Measurements from ENCODE around the gene FRMD4B. TPM values are rescaled to one million over a fixed set of nuclear protein-coding genes. Genes with fewer than 3 reads are reported as not detected.

The FRMD4B gene
- total RNA-seq, 1 experiment from 2014 or later: 0.90 TPM

- H3K4me3 ChIP-seq (ENCODE audit: low read depth in 2 of 2, low read length in 2 of 2): no peak overlapping the region
- ChIA-PET CTCF (no interaction called here), POLR2A (no interaction called here)
- no TSS peak for BruUV-seq (replicated peaks)
- no peaks in the 10 kb centered on the region for H3K9me3 ChIP-seq (ENCODE audit: control insufficient read depth, insufficient read depth, low read depth, low read length)
- no peaks in the 10 kb centered on the region for H3K4me1 ChIP-seq (ENCODE audit: control insufficient read depth, insufficient read depth, low read length)
- no peaks in the 10 kb centered on the region for H3K36me3 ChIP-seq (ENCODE audit: control insufficient read depth, insufficient read depth, low read length)
- ATAC-seq (no peak), DNase-seq (ENCODE audit: low read depth, low spot score) (no peak)
- intact Hi-C loops (cut with micrococcal nuclease; ENCODE audit: unreplicated experiment): no loop called here
- H3K27ac ChIP-seq (ENCODE audit: low read length): no peak overlapping the region
- in situ Hi-C loops (cut with HindIII; ENCODE audit: low pct_unique_long_range_greater_than_20kb, low sequenced_read_pairs): no loop called here
- TF ChIP-seq TCF7L2 (IDR thresholded peaks at IDR 0.05; ENCODE audit: low read depth, low read length) (no peak), POLR2AphosphoS5 (IDR thresholded peaks at IDR 0.05; ENCODE audit: low read depth, low read length) (no peak), REST (IDR thresholded peaks at IDR 0.05; ENCODE audit: insufficient read depth in 1 of 2, low read depth in 2 of 2, low read length in 1 of 2) (no peak), SIN3A (IDR thresholded peaks at IDR 0.05; ENCODE audit: borderline replicate concordance, insufficient read depth, low read depth, low read length) (no peak), CTCF (IDR thresholded peaks at IDR 0.05) (no peak)
- no peaks in the 10 kb centered on the region for H3K27me3 ChIP-seq (ENCODE audit: control insufficient read depth, insufficient read depth, low read length)
These were observed 203.1 kb downstream of the FRMD4B start for GRCh38 chr3:69182588-69183316.

GRCh38 chr3:69181592-69182211 is 204.2 kb downstream of the FRMD4B start:
- Histone ChIP-seq H3K4me3 (ENCODE audit: low read depth in 2 of 2, low read length in 2 of 2) (no peak overlapping the region), H3K4me1 (ENCODE audit: control insufficient read depth, insufficient read depth, low read length) (no peaks in the 10 kb centered on the region), H3K9me3 (ENCODE audit: control insufficient read depth, insufficient read depth, low read depth, low read length) (no peaks in the 10 kb centered on the region), H3K27ac (ENCODE audit: low read length) (no peak overlapping the region), H3K36me3 (ENCODE audit: control insufficient read depth, insufficient read depth, low read length) (no peaks in the 10 kb centered on the region), H3K27me3 (ENCODE audit: control insufficient read depth, insufficient read depth, low read length) (no peaks in the 10 kb centered on the region)
- no TSS peak for BruUV-seq (replicated peaks)
- ChIA-PET CTCF (no interaction called here), POLR2A (no interaction called here)
- ATAC-seq (peak; percentile 58; the same call in 1 of the 2 replicates), DNase-seq (ENCODE audit: low read depth, low spot score) (no peak)
- in situ Hi-C loops (cut with HindIII; ENCODE audit: low pct_unique_long_range_greater_than_20kb, low sequenced_read_pairs): no loop called here
- TF ChIP-seq REST (IDR thresholded peaks at IDR 0.05; ENCODE audit: insufficient read depth in 1 of 2, low read depth in 2 of 2, low read length in 1 of 2) (no peak), SIN3A (IDR thresholded peaks at IDR 0.05; ENCODE audit: borderline replicate concordance, insufficient read depth, low read depth, low read length) (no peak), TCF7L2 (IDR thresholded peaks at IDR 0.05; ENCODE audit: low read depth, low read length) (no peak), POLR2AphosphoS5 (IDR thresholded peaks at IDR 0.05; ENCODE audit: low read depth, low read length) (no peak), CTCF (IDR thresholded peaks at IDR 0.05) (no peak)
- intact Hi-C loops (cut with micrococcal nuclease; ENCODE audit: unreplicated experiment): no loop called here
